Measurements from ENCODE around the gene HS6ST1. TPM values are rescaled to one million over a fixed set of nuclear protein-coding genes. Genes with fewer than 3 reads are reported as not detected.

The HS6ST1 gene
- total and polyA plus RNA-seq, 2 donors (not counting 1 experiment from before 2014, with no cell fraction given) = 16.6 to 59.9 TPM

DNA sequence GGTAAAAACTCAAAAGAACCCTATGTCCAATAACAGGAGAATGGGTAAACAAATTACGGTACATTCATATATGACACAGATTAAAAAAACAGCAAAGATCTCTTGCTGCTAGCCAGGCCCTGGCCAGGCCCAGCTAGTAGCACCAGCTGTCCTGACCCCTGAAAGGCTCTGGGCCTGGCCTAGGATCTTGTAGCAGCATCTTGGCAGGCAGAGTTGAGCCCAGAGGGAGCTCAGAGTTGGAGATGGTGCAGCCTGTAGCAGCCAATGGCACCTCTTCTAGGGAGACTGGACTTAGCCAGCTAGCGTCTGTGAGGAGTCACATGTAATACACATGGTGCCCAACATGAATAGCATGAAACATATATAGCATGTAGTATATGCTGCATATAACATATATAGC, 69.1 kb downstream of the HS6ST1 start:
- H3K9ac ChIP-seq (ENCODE audit: insufficient read depth, low read length) = no peak overlapping the region
- no peak for DNase-seq (ENCODE audit: low read depth in 2 of 2)
- H4K20me1 ChIP-seq (ENCODE audit: control insufficient read depth, extremely low read depth, insufficient read depth, low read length) = no peaks in the 10 kb centered on the region
- H3K27ac ChIP-seq (ENCODE audit: insufficient read depth, low read length) = no peak overlapping the region
- H3K4me2 ChIP-seq (ENCODE audit: extremely low read depth, insufficient read depth, low read length) = no peak overlapping the region
- no peaks in the 10 kb centered on the region for H3K4me1 ChIP-seq (ENCODE audit: control insufficient read depth, extremely low read depth, insufficient read depth, low read length)
- no peaks in the 10 kb centered on the region for H3K79me2 ChIP-seq (ENCODE audit: control insufficient read depth, insufficient read depth, low read length)
- no peak overlapping the region for H3K4me3 ChIP-seq (replicated peaks in 1 of 4; ENCODE audit: control extremely low read depth in 1 of 4, insufficient read depth in 1 of 4, low read depth in 3 of 4, low read length in 4 of 4)
- H3K36me3 ChIP-seq (ENCODE audit: control insufficient read depth, insufficient read depth, low read length) = no peaks in the 10 kb centered on the region
- TF ChIP-seq, protein P1, sequence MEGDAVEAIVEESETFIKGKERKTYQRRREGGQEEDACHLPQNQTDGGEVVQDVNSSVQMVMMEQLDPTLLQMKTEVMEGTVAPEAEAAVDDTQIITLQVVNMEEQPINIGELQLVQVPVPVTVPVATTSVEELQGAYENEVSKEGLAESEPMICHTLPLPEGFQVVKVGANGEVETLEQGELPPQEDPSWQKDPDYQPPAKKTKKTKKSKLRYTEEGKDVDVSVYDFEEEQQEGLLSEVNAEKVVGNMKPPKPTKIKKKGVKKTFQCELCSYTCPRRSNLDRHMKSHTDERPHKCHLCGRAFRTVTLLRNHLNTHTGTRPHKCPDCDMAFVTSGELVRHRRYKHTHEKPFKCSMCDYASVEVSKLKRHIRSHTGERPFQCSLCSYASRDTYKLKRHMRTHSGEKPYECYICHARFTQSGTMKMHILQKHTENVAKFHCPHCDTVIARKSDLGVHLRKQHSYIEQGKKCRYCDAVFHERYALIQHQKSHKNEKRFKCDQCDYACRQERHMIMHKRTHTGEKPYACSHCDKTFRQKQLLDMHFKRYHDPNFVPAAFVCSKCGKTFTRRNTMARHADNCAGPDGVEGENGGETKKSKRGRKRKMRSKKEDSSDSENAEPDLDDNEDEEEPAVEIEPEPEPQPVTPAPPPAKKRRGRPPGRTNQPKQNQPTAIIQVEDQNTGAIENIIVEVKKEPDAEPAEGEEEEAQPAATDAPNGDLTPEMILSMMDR (conservative IDR thresholded peaks at IDR 0.05 in 1 of 2, IDR thresholded peaks at IDR 0.05 in 1 of 2; ENCODE audit: low read depth in 1 of 2, low read length in 2 of 2) = no peak
- TF ChIP-seq EZH2 (IDR thresholded peaks at IDR 0.05; ENCODE audit: low read length, missing control alignments) = no peak
- H2AFZ ChIP-seq (ENCODE audit: low read length) = no peak overlapping the region
- H3K27me3 ChIP-seq (ENCODE audit: control insufficient read depth, insufficient read depth, low read length) = no peaks in the 10 kb centered on the region
- no peaks in the 10 kb centered on the region for H3K9me3 ChIP-seq (ENCODE audit: control insufficient read depth, insufficient read depth, low read depth, low read length)

DNA sequence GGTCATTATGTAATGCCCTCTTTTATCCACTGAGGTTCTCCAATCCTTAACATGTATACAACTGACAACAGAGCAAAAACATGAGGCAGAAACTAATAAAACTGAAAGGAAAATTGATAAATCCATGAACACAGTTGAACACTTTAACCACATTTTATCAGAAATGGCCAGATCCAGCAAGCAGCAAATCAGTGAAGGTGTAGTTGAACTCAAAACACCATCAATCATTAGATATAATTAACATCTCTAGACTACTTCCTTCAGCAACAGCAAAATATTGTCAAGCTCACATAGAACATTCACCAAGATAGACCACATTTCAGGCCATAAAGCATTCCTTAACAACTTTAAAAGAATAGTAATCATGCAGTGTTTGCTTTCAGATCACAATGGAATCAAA, 72.9 kb downstream of the HS6ST1 start:
- no peaks in the 10 kb centered on the region for H3K36me3 ChIP-seq (ENCODE audit: control insufficient read depth, insufficient read depth, low read length)
- H3K27ac ChIP-seq (ENCODE audit: insufficient read depth, low read length) = no peak overlapping the region
- no peak overlapping the region for H3K4me2 ChIP-seq (ENCODE audit: extremely low read depth, insufficient read depth, low read length)
- peaks cover 2% of the 10 kb centered on the region for H3K27me3 ChIP-seq (ENCODE audit: control insufficient read depth, insufficient read depth, low read length)
- no peak overlapping the region for H2AFZ ChIP-seq (ENCODE audit: low read length)
- H3K4me3 ChIP-seq (replicated peaks in 1 of 4; ENCODE audit: control extremely low read depth in 1 of 4, insufficient read depth in 1 of 4, low read depth in 3 of 4, low read length in 4 of 4) = no peak overlapping the region
- no peaks in the 10 kb centered on the region for H3K9me3 ChIP-seq (ENCODE audit: control insufficient read depth, insufficient read depth, low read depth, low read length)
- TF ChIP-seq, protein P1 (conservative IDR thresholded peaks at IDR 0.05 in 1 of 2, IDR thresholded peaks at IDR 0.05 in 1 of 2; ENCODE audit: low read depth in 1 of 2, low read length in 2 of 2) = no peak
- no peak for TF ChIP-seq EZH2 (IDR thresholded peaks at IDR 0.05; ENCODE audit: low read length, missing control alignments)
- DNase-seq (ENCODE audit: low read depth in 2 of 2) = no peak
- no peaks in the 10 kb centered on the region for H4K20me1 ChIP-seq (ENCODE audit: control insufficient read depth, extremely low read depth, insufficient read depth, low read length)
- no peaks in the 10 kb centered on the region for H3K79me2 ChIP-seq (ENCODE audit: control insufficient read depth, insufficient read depth, low read length)
- no peaks in the 10 kb centered on the region for H3K4me1 ChIP-seq (ENCODE audit: control insufficient read depth, extremely low read depth, insufficient read depth, low read length)
- H3K9ac ChIP-seq (ENCODE audit: insufficient read depth, low read length) = no peak overlapping the region

DNA sequence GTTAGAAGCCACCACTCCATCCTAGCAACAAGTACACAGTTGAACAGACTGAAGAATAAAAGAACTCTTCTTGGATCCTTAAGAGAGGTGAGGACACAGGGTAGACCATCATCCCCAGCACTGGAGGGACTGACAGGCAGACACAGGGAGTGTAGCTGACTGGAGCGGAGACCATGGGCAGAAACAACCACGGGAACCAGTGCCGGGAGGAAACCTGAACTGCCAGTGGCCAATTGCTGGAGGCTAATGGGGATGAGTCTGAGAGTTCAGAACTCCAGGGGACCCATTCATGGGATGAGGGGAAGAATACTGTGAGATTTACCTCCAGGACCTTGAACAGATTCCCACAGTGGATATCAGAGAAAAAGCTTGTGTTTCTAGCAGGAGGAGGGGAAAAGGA, 76.8 kb downstream of the HS6ST1 start:
- H3K27me3 ChIP-seq (ENCODE audit: control insufficient read depth, insufficient read depth, low read length) = peaks cover 2% of the 10 kb centered on the region
- no peaks in the 10 kb centered on the region for H4K20me1 ChIP-seq (ENCODE audit: control insufficient read depth, extremely low read depth, insufficient read depth, low read length)
- no peaks in the 10 kb centered on the region for H3K79me2 ChIP-seq (ENCODE audit: control insufficient read depth, insufficient read depth, low read length)
- H3K9me3 ChIP-seq (ENCODE audit: control insufficient read depth, insufficient read depth, low read depth, low read length) = no peaks in the 10 kb centered on the region
- no peak overlapping the region for H2AFZ ChIP-seq (ENCODE audit: low read length)
- H3K9ac ChIP-seq (ENCODE audit: insufficient read depth, low read length) = no peak overlapping the region
- no peak for DNase-seq (ENCODE audit: low read depth in 2 of 2)
- H3K27ac ChIP-seq (ENCODE audit: insufficient read depth, low read length) = no peak overlapping the region
- no peaks in the 10 kb centered on the region for H3K36me3 ChIP-seq (ENCODE audit: control insufficient read depth, insufficient read depth, low read length)
- no peak overlapping the region for H3K4me3 ChIP-seq (replicated peaks in 1 of 4; ENCODE audit: control extremely low read depth in 1 of 4, insufficient read depth in 1 of 4, low read depth in 3 of 4, low read length in 4 of 4)
- no peak for TF ChIP-seq EZH2 (IDR thresholded peaks at IDR 0.05; ENCODE audit: low read length, missing control alignments)
- TF ChIP-seq, protein P1 (conservative IDR thresholded peaks at IDR 0.05 in 1 of 2, IDR thresholded peaks at IDR 0.05 in 1 of 2; ENCODE audit: low read depth in 1 of 2, low read length in 2 of 2) = no peak
- H3K4me2 ChIP-seq (ENCODE audit: extremely low read depth, insufficient read depth, low read length) = no peak overlapping the region
- peaks cover 4% of the 10 kb centered on the region for H3K4me1 ChIP-seq (ENCODE audit: control insufficient read depth, extremely low read depth, insufficient read depth, low read length)
